ENCODE data around the gene MYG1. TPM values are rescaled to one million over a fixed set of nuclear protein-coding genes. Genes with fewer than 3 reads are reported as not detected.

Gene MYG1
- total RNA-seq, 1 experiment from 2014 or later, result 104 TPM

GRCh38 chr12:53343969-53344368 is 44.5 kb downstream of the MYG1 start:
- Histone ChIP-seq H3K9ac (ENCODE audit: low read length) (0 out of 2 replicates have a peak overlapping the region, but pooled peaks have one; percentile 30), H3K4me2 (ENCODE audit: low read length) (peak overlapping the region; percentile 93), H3K9me3 (ENCODE audit: control insufficient read depth in 1 of 2, insufficient read depth in 1 of 2, low read depth in 1 of 2, low read length in 2 of 2) (no peaks in the 10 kb centered on the region), H3K4me3 (replicated peaks in 1 of 2; ENCODE audit: low read depth in 1 of 2, low read length in 2 of 2) (peak overlapping the region in 1 of 2 experiments; percentile 68; a peak in 1 of 4 replicates), H3K4me1 (ENCODE audit: control insufficient read depth in 1 of 2, insufficient read depth in 2 of 2, low read length in 2 of 2) (peaks cover 11 to 20% of the 10 kb centered on the region in 2 experiments; a peak in 3 of 4 replicates), H4K20me1 (ENCODE audit: insufficient read depth) (no peaks in the 10 kb centered on the region), H2AFZ (ENCODE audit: low read depth, low read length, poor library complexity, severe bottlenecking) (peak overlapping the region; percentile 88), H3K79me2 (ENCODE audit: insufficient read depth, low read length) (no peaks in the 10 kb centered on the region), H3K27me3 (ENCODE audit: insufficient read depth, low read length) (no peaks in the 10 kb centered on the region), H3K27ac (ENCODE audit: low read depth, low read length) (no peak overlapping the region), H3K36me3 (ENCODE audit: control insufficient read depth in 1 of 2, insufficient read depth in 2 of 2, low read length in 2 of 2) (no peaks in the 10 kb centered on the region), H3K9me2 (ENCODE audit: insufficient read depth) (no peaks in the 10 kb centered on the region)
- intact Hi-C loops (cut with micrococcal nuclease), result no loop called here
- RAD21 ChIA-PET (ENCODE audit: low non-redundant PET in 1 of 2, low total read pairs in 2 of 2, uncharacterized antibody in 2 of 2, unreplicated experiment in 2 of 2), result interaction anchor here (0.9 to 1.8 kb wide), 2 partner anchors 17 to 22 kb away, joined by 3 to 4 read pairs; partner anchors contain the start of gene AAAS (in 1 of the 2)
- CTCF ChIA-PET, result interaction anchor here (1.4 to 2.5 kb wide), 3 partner anchors 10 to 77 kb away, joined by 10 to 14 read pairs (median 14); partner anchors contain the start of gene AAAS
- ATAC-seq (no peak), DNase-seq (ENCODE audit: low read depth, low spot score) (no peak)
- no TSS peak for BruUV-seq (replicated peaks)
- TF ChIP-seq POLR2A (IDR thresholded peaks at IDR 0.05; ENCODE audit: borderline replicate concordance, extremely low read depth, insufficient read depth, insufficient read length) (no peak), JUND (IDR thresholded peaks at IDR 0.05) (no peak), REST (IDR thresholded peaks at IDR 0.05; ENCODE audit: low read depth) (no peak), CBX3 (IDR thresholded peaks at IDR 0.05; ENCODE audit: low read depth) (no peak), RAD21 (IDR thresholded peaks at IDR 0.05; ENCODE audit: low read depth) (no peak), EZH2 (IDR thresholded peaks at IDR 0.05) (no peak), TCF7L2 (IDR thresholded peaks at IDR 0.05; ENCODE audit: borderline replicate concordance, extremely low read depth, insufficient read depth, insufficient read length) (no peak), ZNF274 (IDR thresholded peaks at IDR 0.05; ENCODE audit: low read depth, low read length) (no peak), CTCF (IDR thresholded peaks at IDR 0.05 in 2 of 3, conservative IDR thresholded peaks at IDR 0.05 in 1 of 3; ENCODE audit: borderline replicate concordance in 1 of 3, insufficient read depth in 1 of 3, low read depth in 2 of 3, low read length in 2 of 3) (no peak), ZFX (IDR thresholded peaks at IDR 0.05) (no peak), POLR2AphosphoS5 (IDR thresholded peaks at IDR 0.05; ENCODE audit: low read depth, low read length) (no peak), SRF (IDR thresholded peaks at IDR 0.05; ENCODE audit: low read depth) (no peak)
- POLR2A ChIA-PET, result no interaction called here
